Keratinocyte (primary cell): ENCODE results near the gene PPP4R4.

Experiments used
- CTCF ChIP-seq, 3 experiments: IDR thresholded peaks in 1 of 3; conservative IDR thresholded peaks in 1 of 3; optimal IDR thresholded peaks in 1 of 3; 2 replicates in 2 of 3; 3 replicates in 1 of 3; pipeline versions ENCODE3 to v1.5.1; 2011; ENCODE audit warnings: low read length in 3 of 3, mild to moderate bottlenecking in 3 of 3, moderate library complexity in 2 of 3, control low read depth in 1 of 3, inconsistent platforms in 1 of 3; ENCODE audit not compliant: insufficient read depth in 2 of 3; ENCODE audit errors: extremely low read depth in 1 of 3
- EZH2 ChIP-seq: IDR thresholded peaks from one replicate; pipeline ENCODE4 v1.6.1; 2012; ENCODE audit warnings: inconsistent platforms, mild to moderate bottlenecking, low read length, moderate library complexity

DNA sequence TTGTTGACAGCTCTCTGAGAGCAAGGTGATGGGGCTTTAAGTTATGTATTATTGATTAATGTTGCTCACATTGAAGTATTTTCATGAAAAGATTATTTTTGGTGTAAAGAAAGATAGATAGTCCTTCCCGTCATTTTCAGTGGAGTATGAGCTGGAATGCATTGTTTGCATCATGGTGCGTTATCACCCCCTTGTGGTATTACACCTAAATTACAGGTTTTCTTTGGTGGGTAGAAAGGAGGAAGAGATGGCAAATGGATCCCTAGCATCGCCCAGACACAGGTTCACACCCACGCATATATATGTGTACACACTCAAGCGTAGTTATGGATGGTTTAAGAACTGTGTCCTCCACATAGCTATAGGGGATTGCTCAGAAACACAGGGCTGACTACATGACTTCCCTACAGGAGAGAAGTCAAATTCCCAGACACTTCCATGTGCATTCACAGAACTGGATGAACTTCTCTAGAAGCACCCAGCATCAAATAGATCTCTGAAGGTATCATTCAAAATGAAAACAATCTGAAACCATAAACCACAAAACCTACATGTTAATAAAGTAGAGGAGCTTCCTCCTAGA is 133.4 kb downstream of the PPP4R4 start:
- TF ChIP-seq EZH2, result no peak
- peak; percentile 22 to 56 (median 56) for TF ChIP-seq CTCF (optimal IDR thresholded peaks at IDR 0.05 in 1 of 3, IDR thresholded peaks at IDR 0.05 in 1 of 3, conservative IDR thresholded peaks at IDR 0.05 in 1 of 3; ENCODE audit: extremely low read depth in 1 of 3, insufficient read depth in 2 of 3, low read length in 3 of 3)
